Measurements from ENCODE around the gene ATP6V0D1.
A peak's percentile ranks its signal among the peaks of the same experiment; 100 is the strongest.

ATP6V0D1 gene

GRCh38 chr16:67462279-67462655 lies 18.7 kb downstream of the ATP6V0D1 start:
- no peak for DNase-seq

- DNase-seq = no peak
Measured at GRCh38 chr16:67461600-67462278, 19.2 kb downstream of the ATP6V0D1 start.

- DNase-seq = no peak
Measured at GRCh38 chr16:67460961-67461360, 20.0 kb downstream of the ATP6V0D1 start.

- DNase-seq = no peak
Measured at GRCh38 chr16:67460168-67460567, 20.8 kb downstream of the ATP6V0D1 start.

- no peak for DNase-seq
Measured at GRCh38 chr16:67459861-67460150, 21.2 kb downstream of the ATP6V0D1 start.

- no peak for DNase-seq
Measured at GRCh38 chr16:67459066-67459860, 21.7 kb downstream of the ATP6V0D1 start.

- DNase-seq = no peak
Measured at GRCh38 chr16:67458121-67458641, 22.8 kb downstream of the ATP6V0D1 start.

- DNase-seq = no peak
Measured at GRCh38 chr16:67457611-67458010, 23.3 kb downstream of the ATP6V0D1 start.

- no peak for DNase-seq
Measured at GRCh38 chr16:67456391-67457081, 24.4 kb downstream of the ATP6V0D1 start.

GRCh38 chr16:67454852-67455251 lies 26.1 kb downstream of the ATP6V0D1 start:
- no peak for DNase-seq

- no peak for DNase-seq
Measured at GRCh38 chr16:67454104-67454503, 26.9 kb downstream of the ATP6V0D1 start.

GRCh38 chr16:67451704-67452435 lies 29.1 kb downstream of the ATP6V0D1 start:
- no peak for DNase-seq

- no peak for DNase-seq
Measured at GRCh38 chr16:67451061-67451703, 29.8 kb downstream of the ATP6V0D1 start.

GRCh38 chr16:67449739-67450138 lies 31.2 kb downstream of the ATP6V0D1 start:
- DNase-seq = no peak

GRCh38 chr16:67449336-67449735 lies 31.6 kb downstream of the ATP6V0D1 start:
- no peak for DNase-seq

GRCh38 chr16:67448580-67448979 lies 32.4 kb downstream of the ATP6V0D1 start:
- no peak for DNase-seq

GRCh38 chr16:67447508-67448076 lies 33.4 kb downstream of the ATP6V0D1 start:
- DNase-seq = peak; percentile 87

- no peak for DNase-seq
Measured at GRCh38 chr16:67446968-67447507, 33.9 kb downstream of the ATP6V0D1 start.

- DNase-seq = no peak
Measured at GRCh38 chr16:67445913-67446907, 34.7 kb downstream of the ATP6V0D1 start.

GRCh38 chr16:67445441-67445912 lies 35.5 kb downstream of the ATP6V0D1 start:
- no peak for DNase-seq

GRCh38 chr16:67445126-67445426 lies 35.9 kb downstream of the ATP6V0D1 start:
- DNase-seq = no peak

Data from activated T-cell treated with anti-CD3 and anti-CD28 coated beads, Interleukin-2, amount 50 U/mL, for 48 hours (primary cell).